Measurements from ENCODE around the gene SIL1. TPM values are rescaled to one million over a fixed set of nuclear protein-coding genes. Genes with fewer than 3 reads are reported as not detected.

Gene SIL1
- total RNA-seq, 1 donor from 2014 or later = 35.6 TPM

DNA sequence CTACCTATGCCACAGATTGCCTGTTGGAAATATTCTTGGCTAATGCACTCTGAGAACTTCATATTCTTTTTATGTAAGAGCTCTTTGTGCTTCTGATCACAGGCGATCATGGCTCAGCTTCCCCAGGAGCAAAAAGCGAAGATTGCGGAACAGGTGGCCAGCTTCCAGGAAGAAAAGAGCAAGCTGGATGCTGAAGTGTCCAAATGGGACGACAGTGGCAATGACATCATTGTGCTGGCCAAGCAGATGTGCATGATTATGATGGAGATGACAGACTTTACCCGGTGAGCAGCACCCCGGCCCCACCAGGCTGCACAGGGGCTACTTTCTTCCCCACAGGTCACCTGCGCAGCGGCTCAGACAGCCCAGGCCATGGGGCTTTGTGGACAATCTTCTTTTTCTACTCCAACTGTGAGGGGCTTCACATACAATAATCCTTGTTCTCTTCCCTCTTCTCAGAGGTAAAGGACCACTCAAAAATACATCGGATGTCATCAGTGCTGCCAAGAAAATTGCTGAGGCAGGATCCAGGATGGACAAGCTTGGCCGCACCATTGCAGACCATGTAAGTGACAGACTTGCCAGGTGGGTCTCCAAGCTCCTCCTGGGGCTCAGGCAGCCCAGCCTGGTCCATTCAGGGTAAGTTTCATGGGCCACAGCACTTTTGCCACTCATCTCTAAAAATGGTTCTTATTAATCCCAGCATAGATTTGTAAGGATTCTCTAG lies 267.6 kb downstream of the SIL1 start:
- no peak for TF ChIP-seq POLR2AphosphoS5 (IDR thresholded peaks at IDR 0.05; ENCODE audit: insufficient read depth in 1 of 2, low read depth in 1 of 2)
- no peak for TF ChIP-seq POLR2A (IDR thresholded peaks at IDR 0.05)
- TF ChIP-seq, protein P1, sequence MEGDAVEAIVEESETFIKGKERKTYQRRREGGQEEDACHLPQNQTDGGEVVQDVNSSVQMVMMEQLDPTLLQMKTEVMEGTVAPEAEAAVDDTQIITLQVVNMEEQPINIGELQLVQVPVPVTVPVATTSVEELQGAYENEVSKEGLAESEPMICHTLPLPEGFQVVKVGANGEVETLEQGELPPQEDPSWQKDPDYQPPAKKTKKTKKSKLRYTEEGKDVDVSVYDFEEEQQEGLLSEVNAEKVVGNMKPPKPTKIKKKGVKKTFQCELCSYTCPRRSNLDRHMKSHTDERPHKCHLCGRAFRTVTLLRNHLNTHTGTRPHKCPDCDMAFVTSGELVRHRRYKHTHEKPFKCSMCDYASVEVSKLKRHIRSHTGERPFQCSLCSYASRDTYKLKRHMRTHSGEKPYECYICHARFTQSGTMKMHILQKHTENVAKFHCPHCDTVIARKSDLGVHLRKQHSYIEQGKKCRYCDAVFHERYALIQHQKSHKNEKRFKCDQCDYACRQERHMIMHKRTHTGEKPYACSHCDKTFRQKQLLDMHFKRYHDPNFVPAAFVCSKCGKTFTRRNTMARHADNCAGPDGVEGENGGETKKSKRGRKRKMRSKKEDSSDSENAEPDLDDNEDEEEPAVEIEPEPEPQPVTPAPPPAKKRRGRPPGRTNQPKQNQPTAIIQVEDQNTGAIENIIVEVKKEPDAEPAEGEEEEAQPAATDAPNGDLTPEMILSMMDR (IDR thresholded peaks at IDR 0.05) = no peak
- intact Hi-C loops (cut with DNase I) = no loop called here
- DNase-seq (ENCODE audit: extremely low spot score in 2 of 2) = no peak
- Histone ChIP-seq H3K27ac (no peak overlapping the region), H3K27me3 (no peaks in the 10 kb centered on the region), H3K4me3 (no peak overlapping the region), H3K4me1 (no peaks in the 10 kb centered on the region), H3K36me3 (peaks cover 0 to 87% of the 10 kb centered on the region in 2 donors), H3K9me3 (no peaks in the 10 kb centered on the region)

DNA sequence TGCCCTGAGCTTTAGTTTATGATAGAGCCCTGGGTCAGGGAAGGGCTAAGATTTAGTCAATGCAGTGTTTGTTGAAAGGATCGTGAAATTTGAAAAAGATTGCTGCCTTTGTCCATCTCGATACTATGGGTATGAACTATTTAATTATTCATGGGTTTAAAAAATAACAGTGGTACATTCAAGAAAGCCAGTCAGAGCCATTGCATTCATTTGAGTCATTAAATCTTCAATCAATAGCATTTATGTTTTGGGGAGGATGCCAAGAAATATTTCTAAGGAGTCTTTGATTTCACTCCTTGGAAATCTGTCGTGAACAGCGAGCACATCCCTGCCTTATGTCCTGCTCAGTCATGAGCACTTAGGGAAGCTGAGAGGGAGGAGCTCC lies 268.6 kb downstream of the SIL1 start:
- TF ChIP-seq POLR2AphosphoS5 (IDR thresholded peaks at IDR 0.05; ENCODE audit: insufficient read depth in 1 of 2, low read depth in 1 of 2) (no peak), POLR2A (IDR thresholded peaks at IDR 0.05) (no peak)
- TF ChIP-seq, protein P1 (IDR thresholded peaks at IDR 0.05) = no peak
- Histone ChIP-seq H3K27me3 (no peaks in the 10 kb centered on the region), H3K9me3 (no peaks in the 10 kb centered on the region), H3K4me1 (no peaks in the 10 kb centered on the region), H3K27ac (no peak overlapping the region), H3K36me3 (peaks cover 0 to 88% of the 10 kb centered on the region in 2 donors), H3K4me3 (no peak overlapping the region)
- no peak for DNase-seq (ENCODE audit: extremely low spot score in 2 of 2)
- intact Hi-C loops (cut with DNase I) = no loop called here

DNA sequence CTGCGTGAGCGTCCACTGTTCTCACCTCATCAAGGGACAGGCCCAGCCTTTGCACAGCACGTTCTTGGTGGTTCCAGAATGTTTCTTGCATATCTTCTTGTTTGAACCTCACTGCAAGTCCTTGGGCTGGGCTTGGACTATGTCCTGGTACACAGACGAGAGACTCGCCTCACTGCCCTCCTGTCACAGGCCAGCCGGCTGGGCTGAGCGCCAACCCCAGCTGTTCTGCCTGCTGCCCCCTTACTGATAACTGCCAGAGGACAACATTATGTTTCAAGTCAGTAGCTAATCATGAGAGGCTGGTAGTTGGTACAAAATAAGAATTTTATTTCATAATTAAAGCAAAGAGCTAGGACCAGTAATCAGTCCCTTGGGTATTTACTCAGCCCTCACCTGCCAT lies 270.2 kb downstream of the SIL1 start:
- Histone ChIP-seq H3K27me3 (no peaks in the 10 kb centered on the region), H3K36me3 (peaks cover 0 to 75% of the 10 kb centered on the region in 2 donors), H3K9me3 (no peaks in the 10 kb centered on the region), H3K4me1 (peaks cover 5% of the 10 kb centered on the region), H3K27ac (no peak overlapping the region), H3K4me3 (no peak overlapping the region)
- TF ChIP-seq, protein P1 (IDR thresholded peaks at IDR 0.05) = no peak
- no peak for TF ChIP-seq POLR2AphosphoS5 (IDR thresholded peaks at IDR 0.05; ENCODE audit: insufficient read depth in 1 of 2, low read depth in 1 of 2)
- TF ChIP-seq POLR2A (IDR thresholded peaks at IDR 0.05) = no peak
- intact Hi-C loops (cut with DNase I) = no loop called here
- DNase-seq (ENCODE audit: extremely low spot score in 2 of 2) = no peak

DNA sequence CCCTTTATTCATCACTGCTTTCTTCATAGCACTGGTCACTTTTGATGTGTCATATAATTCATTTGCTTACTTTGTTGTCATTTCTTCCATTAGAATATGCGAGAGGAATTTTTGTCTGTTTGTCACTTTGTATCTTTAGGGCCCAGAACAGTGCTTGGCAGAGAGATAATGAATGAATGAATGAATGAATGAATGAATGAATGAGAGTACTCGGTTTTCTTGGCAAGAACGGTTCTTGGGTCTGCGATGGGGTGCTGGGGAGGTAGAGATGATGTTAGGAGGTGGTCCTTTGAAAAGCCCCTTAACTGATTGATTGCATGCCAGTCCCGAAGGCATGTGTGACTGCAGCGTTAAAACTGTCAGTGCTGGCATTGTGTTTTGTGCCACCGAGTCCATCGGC lies 270.6 kb downstream of the SIL1 start:
- Histone ChIP-seq H3K27ac (no peak overlapping the region), H3K9me3 (no peaks in the 10 kb centered on the region), H3K4me1 (peaks cover 8% of the 10 kb centered on the region), H3K4me3 (no peak overlapping the region), H3K36me3 (peaks cover 0 to 71% of the 10 kb centered on the region in 2 donors), H3K27me3 (no peaks in the 10 kb centered on the region)
- intact Hi-C loops (cut with DNase I) = no loop called here
- DNase-seq (ENCODE audit: extremely low spot score in 2 of 2) = no peak
- TF ChIP-seq, protein P1 (IDR thresholded peaks at IDR 0.05) = no peak
- TF ChIP-seq POLR2A (IDR thresholded peaks at IDR 0.05) = no peak
- no peak for TF ChIP-seq POLR2AphosphoS5 (IDR thresholded peaks at IDR 0.05; ENCODE audit: insufficient read depth in 1 of 2, low read depth in 1 of 2)

DNA sequence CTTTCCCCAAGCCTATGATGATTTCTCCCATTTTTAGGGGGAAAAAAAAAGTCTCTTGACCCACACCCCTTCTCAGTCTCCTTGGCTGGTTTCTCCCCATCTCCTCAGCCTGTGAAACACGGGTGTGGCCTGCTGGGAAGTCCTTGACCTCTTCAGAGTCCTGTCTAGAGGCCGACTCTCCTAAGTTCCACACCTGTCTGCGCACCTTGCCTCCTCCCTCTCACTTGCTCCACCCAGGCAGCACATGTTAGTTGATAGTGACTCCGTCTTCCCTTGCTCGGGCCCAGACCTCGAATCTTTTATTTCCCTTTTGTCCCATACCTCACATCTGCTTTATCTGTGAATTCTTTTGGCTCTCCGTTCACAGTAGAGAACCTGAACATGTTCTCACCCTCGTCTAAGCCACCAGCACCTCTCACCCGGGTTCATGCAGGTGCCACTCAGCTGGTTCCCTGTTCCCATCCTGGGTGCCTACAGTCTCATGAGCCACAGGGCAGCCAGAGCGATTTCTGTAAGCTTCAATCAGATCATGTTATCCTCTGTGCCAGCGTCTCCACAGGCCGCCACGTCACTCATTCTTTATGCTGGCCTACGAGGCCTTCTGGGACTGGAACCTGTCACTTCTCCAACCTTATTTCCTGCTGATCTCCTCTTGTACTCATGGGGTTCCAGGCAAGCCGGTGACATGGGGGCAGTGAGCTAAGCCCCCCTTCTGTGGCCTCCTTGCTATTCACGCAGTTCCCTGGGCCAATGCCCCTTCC lies 271.3 kb downstream of the SIL1 start:
- TF ChIP-seq POLR2A (IDR thresholded peaks at IDR 0.05) (no peak), POLR2AphosphoS5 (IDR thresholded peaks at IDR 0.05; ENCODE audit: insufficient read depth in 1 of 2, low read depth in 1 of 2) (no peak)
- TF ChIP-seq, protein P1 (IDR thresholded peaks at IDR 0.05) = no peak
- Histone ChIP-seq H3K27me3 (no peaks in the 10 kb centered on the region), H3K36me3 (peaks cover 0 to 64% of the 10 kb centered on the region in 2 donors), H3K4me3 (no peak overlapping the region), H3K27ac (no peak overlapping the region), H3K4me1 (peaks cover 8% of the 10 kb centered on the region), H3K9me3 (no peaks in the 10 kb centered on the region)
- intact Hi-C loops (cut with DNase I) = no loop called here
- no peak for DNase-seq (ENCODE audit: extremely low spot score in 2 of 2)

All from vagina (tissue), 2 donors.